Bronchial epithelial cell (primary cell): ENCODE results near the gene CPNE2. TPM values are rescaled to one million over a fixed set of nuclear protein-coding genes. Genes with fewer than 3 reads are reported as not detected.
"Not testable (repeated sequence)": the region's sequence is repeated elsewhere in the genome, so short reads cannot be mapped to it uniquely, and the experiment has no call there.

Experiments
- DNase-seq: peaks from one replicate; pipeline ENCODE4 v3.0.0-alpha.2; 2010; ENCODE audit warnings: low read depth
- FAIRE-seq: peaks from 2 replicates; lab custom pipeline; 2011; peaks lifted over from hg19 to GRCh38; lab: Jason Lieb, UNC
- H3K27me3 ChIP-seq: 2 replicates; pipeline ENCODE4 v1.5.1; 2011; ENCODE audit warnings: low read length; ENCODE audit not compliant: control insufficient read depth, insufficient read depth
- H3K36me3 ChIP-seq: 2 replicates; pipeline ENCODE4 v1.5.1; 2011; ENCODE audit warnings: low read length; ENCODE audit not compliant: control insufficient read depth, insufficient read depth
- H3K4me3 ChIP-seq: 2 replicates; pipeline ENCODE4 v1.5.1; 2011; ENCODE audit warnings: mild to moderate bottlenecking, low read depth, low read length, control low read depth
- CTCF ChIP-seq: IDR thresholded peaks from 2 replicates; pipeline ENCODE4 v1.5.1; 2011; ENCODE audit warnings: mild to moderate bottlenecking, moderate library complexity, low read length, control low read depth, inconsistent platforms; ENCODE audit not compliant: insufficient read depth, severe bottlenecking
- total RNA-seq: library from RNA; depleted of rRNA; stranded (reverse); fragments of >200 nt; gene quantifications from 2 replicates; pipeline ENCODE4 v1.2.1, GENCODE V29; 2014

CPNE2 gene
- total RNA-seq, 1 donor from 2014 or later: 5.0 TPM

GRCh38 chr16:57105184-57105583 is 12.8 kb downstream of the CPNE2 start:
- Histone ChIP-seq H3K36me3 (no peaks in the 10 kb centered on the region), H3K4me3 (no peak overlapping the region), H3K27me3 (no peaks in the 10 kb centered on the region)
- no peak for FAIRE-seq
- DNase-seq: no peak
- TF ChIP-seq CTCF: no peak

GRCh38 chr16:57106767-57107166 is 14.4 kb downstream of the CPNE2 start:
- Histone ChIP-seq H3K36me3 (no peaks in the 10 kb centered on the region), H3K27me3 (no peaks in the 10 kb centered on the region), H3K4me3 (no peak overlapping the region)
- no peak for DNase-seq
- no peak for TF ChIP-seq CTCF
- no peak for FAIRE-seq

- FAIRE-seq: no peak
- no peak for DNase-seq
- H3K27me3 ChIP-seq: no peaks in the 10 kb centered on the region
- no peak for TF ChIP-seq CTCF
- no peak overlapping the region for H3K4me3 ChIP-seq
- H3K36me3 ChIP-seq: no peaks in the 10 kb centered on the region
These were observed 15.0 kb downstream of the CPNE2 start for GRCh38 chr16:57107321-57107922.

GRCh38 chr16:57108432-57108831 is 16.0 kb downstream of the CPNE2 start:
- Histone ChIP-seq H3K27me3 (no peaks in the 10 kb centered on the region), H3K36me3 (no peaks in the 10 kb centered on the region), H3K4me3 (no peak overlapping the region)
- TF ChIP-seq CTCF: no peak
- DNase-seq (no peak), FAIRE-seq (no peak)

GRCh38 chr16:57109259-57110105 is 17.1 kb downstream of the CPNE2 start:
- DNase-seq, H3K36me3 ChIP-seq, H3K27me3 ChIP-seq, FAIRE-seq, H3K4me3 ChIP-seq: not testable (repeated sequence)

GRCh38 chr16:57110937-57111336 is 18.6 kb downstream of the CPNE2 start:
- Histone ChIP-seq H3K4me3 (no peak overlapping the region), H3K27me3 (no peaks in the 10 kb centered on the region), H3K36me3 (no peaks in the 10 kb centered on the region)
- DNase-seq (no peak), FAIRE-seq (no peak)
- TF ChIP-seq CTCF: no peak
